Stimulated activated CD4-positive, alpha-beta T cell treated with anti-CD3 and anti-CD28 coated beads, TNF-alpha, amount 100 ng/mL, for 1 hour (primary cell): ENCODE results near the gene LONP2.
"Not testable (repeated sequence)": the region's sequence is repeated elsewhere in the genome, so short reads cannot be mapped to it uniquely, and the experiment has no call there.

Source experiments
- DNase-seq, 3 donors: peaks; one replicate each; pipeline ENCODE4 v3.0.0-alpha.2; 2020; ENCODE audit warnings: low read depth in 3 of 3, low spot score in 1 of 3

Gene LONP2

GRCh38 chr16:48332978-48333377 is 88.9 kb downstream of the LONP2 start:
- DNase-seq, result no peak

- no peak for DNase-seq
Observed at GRCh38 chr16:48334325-48334724, 90.2 kb downstream of the LONP2 start.

- no peak for DNase-seq
Observed at GRCh38 chr16:48335961-48336360, 91.9 kb downstream of the LONP2 start.

- no peak for DNase-seq
Observed at GRCh38 chr16:48340054-48340453, 96.0 kb downstream of the LONP2 start.

GRCh38 chr16:48342591-48342990 is 98.5 kb downstream of the LONP2 start:
- DNase-seq, result no peak

- DNase-seq, result no peak
Observed at GRCh38 chr16:48347191-48347865, 103.2 kb downstream of the LONP2 start.

GRCh38 chr16:48347980-48348379 is 103.9 kb downstream of the LONP2 start:
- no peak for DNase-seq

GRCh38 chr16:48350736-48351135 is 106.6 kb downstream of the LONP2 start:
- no peak for DNase-seq

GRCh38 chr16:48352648-48353390 is 108.7 kb downstream of the LONP2 start:
- DNase-seq, result no peak

GRCh38 chr16:48353565-48354163 is 109.6 kb downstream of the LONP2 start:
- DNase-seq, result peak; percentile 27 to 39 (median 31)

- DNase-seq, result not testable (repeated sequence)
Observed at GRCh38 chr16:48354385-48354784, 110.3 kb downstream of the LONP2 start.

- no peak for DNase-seq
Observed at GRCh38 chr16:48354877-48355855, 111.1 kb downstream of the LONP2 start.

- DNase-seq, result no peak
Observed at GRCh38 chr16:48356633-48357376, 112.7 kb downstream of the LONP2 start.

- DNase-seq, result no peak
Observed at GRCh38 chr16:48358419-48358818, 114.3 kb downstream of the LONP2 start.

GRCh38 chr16:48359983-48360382 is 115.9 kb downstream of the LONP2 start:
- no peak for DNase-seq

GRCh38 chr16:48361012-48361411 is 116.9 kb downstream of the LONP2 start:
- DNase-seq, result no peak

GRCh38 chr16:48361540-48362144 is 117.5 kb downstream of the LONP2 start:
- no peak for DNase-seq

GRCh38 chr16:48365025-48365600 is 121.0 kb downstream of the LONP2 start:
- DNase-seq, result no peak

- peak; percentile 25 to 67 (median 38) for DNase-seq
Observed at GRCh38 chr16:48365601-48366164, 121.6 kb downstream of the LONP2 start.
